ENCODE data around the gene ITPR2. TPM values are rescaled to one million over a fixed set of nuclear protein-coding genes. Genes with fewer than 3 reads are reported as not detected.

The ITPR2 gene
- total and polyA plus RNA-seq, 2 of the 8 experiments (the other 6 are each of a cell fraction or from before 2014, with no cell fraction given) = 4.1 to 48.3 TPM

DNA sequence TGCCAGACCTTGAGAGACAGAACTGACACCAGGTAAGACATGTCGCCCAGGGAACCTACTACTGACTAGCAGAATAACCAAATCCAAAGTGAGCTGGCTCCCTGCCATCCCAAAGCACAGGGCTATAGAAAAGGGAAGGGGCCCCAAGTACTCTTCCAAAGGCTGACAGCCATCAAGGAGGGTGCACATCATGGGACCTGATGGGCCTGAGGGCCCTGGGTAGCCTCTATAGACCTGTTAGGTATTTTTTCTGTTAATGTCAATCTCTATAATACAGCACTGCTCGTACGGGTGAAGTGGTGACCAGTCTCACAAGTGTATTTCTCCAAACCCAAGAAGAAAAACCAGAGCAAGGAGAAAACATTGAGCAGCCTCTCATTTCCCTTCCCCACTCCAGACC, 171.6 kb downstream of the ITPR2 start (continued):
- TF ChIP-seq SIN3A (conservative IDR thresholded peaks at IDR 0.05 in 1 of 2, IDR thresholded peaks at IDR 0.05 in 1 of 2; ENCODE audit: low read depth in 1 of 2, low read length in 2 of 2) = no peak
- TF ChIP-seq SP1 (IDR thresholded peaks at IDR 0.05; ENCODE audit: low read depth, low read length) = no peak
- no peak for TF ChIP-seq RXRA (IDR thresholded peaks at IDR 0.05; ENCODE audit: insufficient read depth, low read depth, low read length)
- no peak for TF ChIP-seq TAF7 (optimal IDR thresholded peaks at IDR 0.05; ENCODE audit: borderline replicate concordance, low read depth, low read length)
- TF ChIP-seq POLR2AphosphoS5 (IDR thresholded peaks at IDR 0.05; ENCODE audit: low read depth, low read length) = no peak
- TF ChIP-seq, protein P1, sequence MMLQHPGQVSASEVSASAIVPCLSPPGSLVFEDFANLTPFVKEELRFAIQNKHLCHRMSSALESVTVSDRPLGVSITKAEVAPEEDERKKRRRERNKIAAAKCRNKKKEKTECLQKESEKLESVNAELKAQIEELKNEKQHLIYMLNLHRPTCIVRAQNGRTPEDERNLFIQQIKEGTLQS (IDR thresholded peaks at IDR 0.05; ENCODE audit: insufficient read depth, low read depth, low read length) = no peak
- TF ChIP-seq KDM5A (IDR thresholded peaks at IDR 0.05; ENCODE audit: low read length) = no peak
- no peak for TF ChIP-seq CBX5 (IDR thresholded peaks at IDR 0.05; ENCODE audit: low read depth, low read length)
